OCI-LY7 (cell line): ENCODE measurements around the gene ILDR2. TPM values are rescaled to one million over a fixed set of nuclear protein-coding genes. Genes with fewer than 3 reads are reported as not detected.

ENCODE experiments used
- BruUV-seq: library from RNA; stranded (reverse); fragments of 400-500 nt; replicated peaks from 2 replicates; lab custom pipeline; 2021; lab: Mats Ljungman, UMichigan
- CTCF ChIA-PET: fragments of 300-600 bp; sonication (Branson Sonifier 250); formaldehyde crosslinking; loops from one replicate; lab custom pipeline; 2022; ENCODE audit warnings: antibody characterized with exemption; ENCODE audit not compliant: unreplicated experiment; lab: Charles Lee
- POLR2A ChIA-PET: fragments of 300-600 bp; sonication (Branson Sonifier 250); formaldehyde crosslinking; loops from one replicate; lab custom pipeline; 2022; ENCODE audit warnings: antibody characterized with exemption; lab: Charles Lee
- DNase-seq: peaks from one replicate; pipeline ENCODE4 v3.0.0-alpha.2; 2015; ENCODE audit warnings: low spot score
- H2AFZ ChIP-seq: fragments of 200-600 bp; sonication (generic), shearing (Covaris generic); 2 replicates; pipeline ENCODE4 v1.6.1; 2014; ENCODE audit warnings: mild to moderate bottlenecking, antibody characterized with exemption, low read length, moderate library complexity
- H3K27ac ChIP-seq: fragments of 200-600 bp; sonication (generic); 2 replicates; pipeline ENCODE4 v1.5.1; 2014; ENCODE audit warnings: mixed run types, low read depth, mild to moderate bottlenecking, moderate library complexity, low read length, inconsistent platforms; ENCODE audit not compliant: poor library complexity, severe bottlenecking
- H3K36me3 ChIP-seq: fragments of 200-600 bp; sonication (generic); 2 replicates; pipeline ENCODE4 v1.6.1; 2014; ENCODE audit warnings: mild to moderate bottlenecking, antibody characterized with exemption, low read length, moderate library complexity, mixed read lengths; ENCODE audit not compliant: insufficient read depth
- H3K4me1 ChIP-seq: fragments of 200-600 bp; sonication (generic); 2 replicates; pipeline ENCODE4 v1.5.1; 2014; ENCODE audit warnings: mild to moderate bottlenecking, low read length; ENCODE audit not compliant: insufficient read depth, poor library complexity, severe bottlenecking
- H3K4me2 ChIP-seq: fragments of 200-600 bp; sonication (generic); 2 replicates; pipeline ENCODE4 v1.6.1; 2014; ENCODE audit warnings: mild to moderate bottlenecking, low read length
- H3K4me3 ChIP-seq: fragments of 200-600 bp; sonication (generic); 2 replicates; pipeline ENCODE4 v1.5.1; 2014; ENCODE audit warnings: mild to moderate bottlenecking, low read depth, low read length; ENCODE audit not compliant: poor library complexity, severe bottlenecking
- H3K79me2 ChIP-seq: fragments of 200-600 bp; sonication (generic); 2 replicates; pipeline ENCODE4 v1.6.1; 2016; ENCODE audit warnings: low read depth, mild to moderate bottlenecking, low read length, moderate library complexity, mixed read lengths; ENCODE audit not compliant: insufficient read depth
- H3K9me2 ChIP-seq: fragments of 200-600 bp; sonication (generic); 2 replicates; pipeline ENCODE4 v1.6.1; 2016; ENCODE audit warnings: mild to moderate bottlenecking, low read length, mixed read lengths; ENCODE audit not compliant: insufficient read depth
- H3K9me3 ChIP-seq: fragments of 200-600 bp; sonication (generic); 2 replicates; pipeline ENCODE4 v1.6.1; 2014; ENCODE audit warnings: mild to moderate bottlenecking, mixed run types, low read length, mixed read lengths
- H4K20me1 ChIP-seq: fragments of 200-600 bp; sonication (generic); 2 replicates; pipeline ENCODE4 v1.6.1; 2014; ENCODE audit warnings: mild to moderate bottlenecking, antibody characterized with exemption, low read length, moderate library complexity, mixed read lengths; ENCODE audit not compliant: insufficient read depth
- CTCF ChIP-seq: fragments of 200-600 bp; sonication (generic); conservative IDR thresholded peaks from 2 replicates; pipeline ENCODE4 v1.5.1; 2014; ENCODE audit warnings: mild to moderate bottlenecking, antibody characterized with exemption, low read length, moderate library complexity, mixed read lengths
- EZH2phosphoT487 ChIP-seq: fragments of 200-600 bp; sonication (generic); IDR thresholded peaks from 2 replicates; pipeline ENCODE4 v1.6.1; 2018; ENCODE audit warnings: low read depth, borderline replicate concordance, mild to moderate bottlenecking, mixed run types, antibody characterized with exemption, low read length, moderate library complexity, mixed read lengths
- intact Hi-C: fragments of 100-400 bp; cut with micrococcal nuclease; formaldehyde crosslinking; loops from one replicate; pipeline ENCODE4 v1.10.0; 2022; ENCODE audit not compliant: unreplicated experiment
- total RNA-seq, 2 experiments: library from RNA; depleted of rRNA in 1 of 2; stranded (reverse); fragments of >200 nt in 1 of 2; shearing (Covaris generic) in 1 of 2; gene quantifications; 2 replicates each; pipeline ENCODE4 v1.2.3, GENCODE V29; 2014 to 2022

The ILDR2 gene
- total RNA-seq, 2 experiments from 2014 or later: 3.2 to 5.3 TPM

GRCh38 chr1:166944186-166944967 is 31.0 kb downstream of the ILDR2 start:
- H3K4me3 ChIP-seq: no peak overlapping the region
- no peaks in the 10 kb centered on the region for H4K20me1 ChIP-seq
- H3K9me2 ChIP-seq: no peaks in the 10 kb centered on the region
- no peak overlapping the region for H2AFZ ChIP-seq
- no peak for DNase-seq
- CTCF ChIA-PET: no interaction called here
- intact Hi-C loops: no loop called here
- H3K36me3 ChIP-seq: no peaks in the 10 kb centered on the region
- H3K27ac ChIP-seq: no peak overlapping the region
- no peaks in the 10 kb centered on the region for H3K9me3 ChIP-seq
- BruUV-seq: no TSS peak
- TF ChIP-seq CTCF: no peak
- no peak for TF ChIP-seq EZH2phosphoT487
- H3K79me2 ChIP-seq: no peaks in the 10 kb centered on the region
- H3K4me2 ChIP-seq: no peak overlapping the region
- H3K4me1 ChIP-seq: no peaks in the 10 kb centered on the region
- POLR2A ChIA-PET: interaction anchor here (0.6 to 0.9 kb wide), 2 partner anchors 12 to 13 kb away, joined by 3 read pairs; no protein-coding TSS in a partner anchor

- H2AFZ ChIP-seq: no peak overlapping the region
- H3K4me1 ChIP-seq: no peaks in the 10 kb centered on the region
- no peaks in the 10 kb centered on the region for H3K79me2 ChIP-seq
- no peak for TF ChIP-seq EZH2phosphoT487
- no peak for TF ChIP-seq CTCF
- H3K27ac ChIP-seq: no peak overlapping the region
- ChIA-PET POLR2A (no interaction called here), CTCF (no interaction called here)
- no peaks in the 10 kb centered on the region for H3K36me3 ChIP-seq
- H3K9me3 ChIP-seq: no peaks in the 10 kb centered on the region
- BruUV-seq: no TSS peak
- no peaks in the 10 kb centered on the region for H4K20me1 ChIP-seq
- no peak for DNase-seq
- no peaks in the 10 kb centered on the region for H3K9me2 ChIP-seq
- intact Hi-C loops: no loop called here
- H3K4me2 ChIP-seq: no peak overlapping the region
- H3K4me3 ChIP-seq: no peak overlapping the region
Measured at GRCh38 chr1:166939741-166940375, 35.5 kb downstream of the ILDR2 start.

- H2AFZ ChIP-seq: no peak overlapping the region
- no peak overlapping the region for H3K4me2 ChIP-seq
- BruUV-seq: no TSS peak
- intact Hi-C loops: no loop called here
- ChIA-PET CTCF (no interaction called here), POLR2A (interaction anchor here (0.7 to 1.0 kb wide), 2 partner anchors 12 to 28 kb away, joined by 3 read pairs; no protein-coding TSS in a partner anchor)
- no peaks in the 10 kb centered on the region for H3K9me3 ChIP-seq
- H3K4me3 ChIP-seq: no peak overlapping the region
- H3K9me2 ChIP-seq: no peaks in the 10 kb centered on the region
- peaks cover 5% of the 10 kb centered on the region for H3K4me1 ChIP-seq
- H3K36me3 ChIP-seq: no peaks in the 10 kb centered on the region
- TF ChIP-seq CTCF: no peak
- no peak for TF ChIP-seq EZH2phosphoT487
- H3K27ac ChIP-seq: no peak overlapping the region
- DNase-seq: no peak
- H4K20me1 ChIP-seq: no peaks in the 10 kb centered on the region
- no peaks in the 10 kb centered on the region for H3K79me2 ChIP-seq
Measured at GRCh38 chr1:166937962-166938361, 37.4 kb downstream of the ILDR2 start.
